ENCODE measurements around the gene HAT1. TPM values are rescaled to one million over a fixed set of nuclear protein-coding genes. Genes with fewer than 3 reads are reported as not detected.
"Not testable (repeated sequence)": the region's sequence is repeated elsewhere in the genome, so short reads cannot be mapped to it uniquely, and the experiment has no call there.

The HAT1 gene
- total RNA-seq, 1 experiment from 2014 or later = 122 TPM

DNA sequence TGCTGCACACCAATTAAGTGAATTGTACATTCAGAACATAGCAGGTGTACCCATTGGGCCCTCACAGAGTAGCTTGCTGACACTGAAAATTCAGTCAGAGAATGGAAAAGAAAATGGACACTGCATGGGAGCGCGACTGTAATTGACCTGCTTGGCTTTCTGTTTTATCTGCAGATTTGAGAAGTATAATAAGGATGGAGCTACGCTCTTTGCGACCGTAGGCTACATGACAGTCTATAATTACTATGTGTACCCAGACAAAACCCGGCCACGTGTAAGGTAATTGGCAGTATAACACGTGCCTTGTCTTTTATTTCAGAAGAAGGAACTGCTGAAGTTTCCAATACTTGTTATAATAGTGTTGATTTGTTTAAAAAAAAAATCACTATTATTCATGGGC lies 44.0 kb downstream of the HAT1 start:
- Histone ChIP-seq H3K4me3 (no peak overlapping the region), H3K36me3 (peaks cover 52% of the 10 kb centered on the region), H3K27ac (no peak overlapping the region), H3K4me1 (replicated peaks) (no peaks in the 10 kb centered on the region), H3K9me3 (replicated peaks) (no peaks in the 10 kb centered on the region), H3K27me3 (replicated peaks) (no peaks in the 10 kb centered on the region)
- no peak for DNase-seq (ENCODE audit: low read depth in 1 of 2, low spot score in 2 of 2)

GRCh38 chr2:171966688-171967087 lies 44.4 kb downstream of the HAT1 start:
- Histone ChIP-seq H3K27ac (no peak overlapping the region), H3K36me3 (peaks cover 55% of the 10 kb centered on the region), H3K9me3 (replicated peaks) (no peaks in the 10 kb centered on the region), H3K4me3 (no peak overlapping the region), H3K4me1 (replicated peaks) (no peaks in the 10 kb centered on the region), H3K27me3 (replicated peaks) (no peaks in the 10 kb centered on the region)
- DNase-seq (ENCODE audit: low read depth in 1 of 2, low spot score in 2 of 2) = no peak

DNA sequence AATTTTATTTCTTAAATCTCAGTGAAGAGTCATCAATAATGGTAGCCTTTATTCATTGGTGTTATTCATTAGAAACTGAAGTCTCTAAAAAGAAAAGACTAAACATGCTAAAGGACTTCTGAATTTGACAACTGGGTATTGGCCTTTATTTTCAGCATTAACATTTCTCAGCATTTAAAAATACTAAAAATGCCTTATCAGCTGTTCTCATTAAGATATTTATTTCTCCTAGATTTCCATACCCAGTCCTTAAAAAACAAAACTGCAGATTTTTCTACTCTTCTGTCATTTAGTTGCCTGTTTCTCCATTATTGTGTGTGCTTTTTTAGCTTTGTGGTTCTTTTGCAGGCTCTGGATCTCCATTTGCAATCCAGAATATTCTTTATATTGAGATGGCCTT lies 46.2 kb downstream of the HAT1 start:
- Histone ChIP-seq H3K4me1 (replicated peaks) (no peaks in the 10 kb centered on the region), H3K27me3 (replicated peaks) (no peaks in the 10 kb centered on the region), H3K4me3 (no peak overlapping the region), H3K27ac (no peak overlapping the region), H3K36me3 (peaks cover 64% of the 10 kb centered on the region), H3K9me3 (replicated peaks) (no peaks in the 10 kb centered on the region)
- no peak for DNase-seq (ENCODE audit: low read depth in 1 of 2, low spot score in 2 of 2)

DNA sequence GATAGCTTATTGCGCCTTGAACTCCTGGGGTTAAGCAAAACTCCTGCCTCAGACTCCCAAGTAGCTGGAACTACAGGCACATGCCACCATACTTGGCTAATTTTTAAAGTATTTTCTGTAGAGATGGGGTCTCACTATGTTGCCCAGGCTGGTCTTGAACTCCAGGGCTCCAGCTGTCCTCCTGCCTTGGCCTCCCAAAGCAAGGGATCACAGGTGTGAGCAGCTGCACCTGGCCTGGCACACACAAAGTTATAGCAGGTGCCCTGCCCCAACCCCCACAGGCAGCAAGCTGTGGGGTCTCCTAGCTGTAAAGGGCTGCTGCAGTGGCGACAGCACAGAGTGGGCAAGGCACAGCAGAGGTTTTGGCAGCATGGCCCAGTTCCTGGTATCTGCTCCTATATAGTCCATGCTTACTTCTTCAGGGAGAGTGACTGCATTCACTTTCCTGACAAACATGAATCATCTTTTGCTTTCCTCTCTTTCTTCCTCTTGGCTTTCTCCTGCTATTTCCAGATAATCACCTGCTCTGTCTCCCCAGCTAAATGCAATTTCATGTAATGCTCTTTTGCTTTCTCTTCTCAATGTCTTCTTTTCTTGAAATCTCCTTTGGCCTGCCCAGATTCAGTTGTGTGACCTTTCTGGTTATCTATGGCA lies 50.2 kb downstream of the HAT1 start:
- DNase-seq (ENCODE audit: low read depth in 1 of 2, low spot score in 2 of 2) = no peak
- H3K4me1 ChIP-seq (replicated peaks) = no peaks in the 10 kb centered on the region
- no peaks in the 10 kb centered on the region for H3K9me3 ChIP-seq (replicated peaks)
- no peak overlapping the region for H3K4me3 ChIP-seq
- H3K27me3 ChIP-seq (replicated peaks) = no peaks in the 10 kb centered on the region
- no peak overlapping the region for H3K27ac ChIP-seq
- H3K36me3 ChIP-seq = peaks cover 60% of the 10 kb centered on the region

DNA sequence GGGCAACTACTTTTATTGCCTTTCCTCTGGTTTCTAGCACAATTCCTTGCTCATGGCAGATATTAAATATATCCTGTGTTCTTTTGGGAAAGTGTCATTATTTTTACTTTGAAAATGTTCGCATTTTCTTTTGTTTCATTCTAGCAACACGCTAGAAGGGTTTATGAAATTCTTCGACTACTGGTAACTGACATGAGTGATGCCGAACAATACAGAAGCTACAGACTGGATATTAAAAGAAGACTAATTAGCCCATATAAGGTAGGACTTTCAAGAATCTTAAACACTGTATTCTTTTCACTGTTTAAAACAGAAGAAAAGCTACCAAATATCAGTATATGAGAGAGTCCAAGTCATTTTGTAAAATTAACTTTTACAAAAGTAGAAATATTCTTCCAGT lies 56.8 kb downstream of the HAT1 start:
- DNase-seq (ENCODE audit: low read depth in 1 of 2, low spot score in 2 of 2) = no peak
- Histone ChIP-seq H3K4me3 (no peak overlapping the region), H3K4me1 (replicated peaks) (no peaks in the 10 kb centered on the region), H3K27ac (no peak overlapping the region), H3K9me3 (replicated peaks) (no peaks in the 10 kb centered on the region), H3K36me3 (peaks cover 68% of the 10 kb centered on the region), H3K27me3 (replicated peaks) (no peaks in the 10 kb centered on the region)

DNA sequence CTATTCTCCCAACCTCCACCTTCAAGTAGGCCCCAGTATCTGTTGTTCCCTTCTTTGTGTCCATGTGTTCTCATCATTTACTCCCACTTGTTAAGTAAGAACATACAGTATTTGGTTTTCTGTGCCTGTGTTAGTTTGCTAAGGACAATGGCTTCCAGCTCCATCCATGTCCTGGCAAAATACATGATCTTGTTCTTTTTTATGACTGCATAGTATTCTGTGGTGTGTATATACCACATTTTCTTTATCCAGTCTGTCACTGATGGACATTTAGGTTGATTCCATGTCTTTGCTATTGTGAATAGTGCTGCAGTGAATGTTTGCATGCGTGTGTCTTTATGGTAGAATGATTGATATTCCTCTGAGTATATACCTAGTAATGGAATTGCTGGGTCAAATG lies 61.7 kb downstream of the HAT1 start:
- H3K4me1 ChIP-seq (replicated peaks); H3K27me3 ChIP-seq (replicated peaks); H3K4me3 ChIP-seq; DNase-seq (ENCODE audit: low read depth in 1 of 2, low spot score in 2 of 2); H3K27ac ChIP-seq; H3K9me3 ChIP-seq (replicated peaks): not testable (repeated sequence)
- peaks cover 39% of the 10 kb centered on the region for H3K36me3 ChIP-seq

DNA sequence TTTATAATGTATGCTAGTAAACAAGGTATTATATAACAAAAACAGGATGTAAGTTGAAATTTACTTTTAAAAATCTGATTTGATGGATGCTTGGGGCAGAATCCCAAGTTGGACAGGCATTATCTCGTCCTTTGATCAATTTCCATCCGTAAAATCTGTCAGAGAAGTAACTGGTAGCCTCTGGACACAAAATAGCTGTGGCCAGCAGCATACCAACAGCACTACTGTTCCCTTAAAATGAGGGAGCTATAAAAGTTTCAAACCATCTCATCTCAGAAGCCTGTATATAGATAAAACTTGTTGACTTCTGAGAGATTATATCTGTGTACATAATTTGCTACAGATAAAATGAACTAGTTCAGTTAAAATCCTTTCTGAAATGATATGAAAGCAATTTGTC lies 62.8 kb downstream of the HAT1 start:
- Histone ChIP-seq H3K27me3 (replicated peaks) (no peaks in the 10 kb centered on the region), H3K27ac (no peak overlapping the region), H3K9me3 (replicated peaks) (no peaks in the 10 kb centered on the region), H3K4me3 (no peak overlapping the region), H3K4me1 (replicated peaks) (no peaks in the 10 kb centered on the region), H3K36me3 (peaks cover 27% of the 10 kb centered on the region)
- no peak for DNase-seq (ENCODE audit: low read depth in 1 of 2, low spot score in 2 of 2)

DNA sequence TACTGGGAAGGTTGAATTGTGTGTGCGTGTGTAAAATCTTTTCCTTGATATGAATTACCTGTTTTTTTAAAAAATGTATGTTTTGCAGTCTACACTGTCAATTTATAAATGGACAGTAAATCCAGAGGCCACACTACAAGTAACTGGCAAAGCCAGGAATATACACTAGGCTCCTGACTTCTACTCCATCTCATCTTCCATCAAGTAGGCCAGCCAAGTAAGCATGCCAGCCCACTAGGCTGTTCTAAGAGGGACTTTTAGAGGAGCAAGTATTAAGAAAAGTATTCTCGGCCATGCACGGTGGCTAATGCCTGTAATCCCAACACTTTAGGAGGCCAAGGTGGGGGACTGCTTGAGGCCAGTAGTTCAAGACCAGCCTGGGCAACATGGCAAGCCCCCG lies 64.5 kb downstream of the HAT1 start:
- Histone ChIP-seq H3K36me3 (peaks cover 15% of the 10 kb centered on the region), H3K4me3 (no peak overlapping the region), H3K9me3 (replicated peaks) (no peaks in the 10 kb centered on the region), H3K27me3 (replicated peaks) (no peaks in the 10 kb centered on the region), H3K4me1 (replicated peaks) (no peaks in the 10 kb centered on the region), H3K27ac (no peak overlapping the region)
- DNase-seq (ENCODE audit: low read depth in 1 of 2, low spot score in 2 of 2) = no peak

DNA sequence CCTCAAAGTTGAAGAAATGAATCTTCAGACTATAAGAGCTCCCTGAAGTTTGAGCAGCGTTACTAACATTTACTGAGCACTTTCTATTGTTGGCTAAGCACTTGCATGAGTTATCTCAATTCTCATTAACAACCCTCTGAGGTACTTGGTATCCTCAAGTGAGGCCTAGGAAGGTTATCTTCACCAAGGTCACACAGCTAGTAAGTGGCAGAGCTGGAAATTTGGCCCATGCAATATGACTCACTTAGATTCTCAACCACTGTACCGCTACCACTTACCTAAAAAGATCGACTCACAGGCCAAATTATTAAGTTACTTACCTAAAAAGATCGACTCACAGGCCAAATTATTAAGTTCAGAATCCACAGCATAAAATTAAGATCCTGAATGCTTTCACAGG lies 68.8 kb downstream of the HAT1 start:
- no peak overlapping the region for H3K4me3 ChIP-seq
- peaks cover 9% of the 10 kb centered on the region for H3K4me1 ChIP-seq (replicated peaks)
- no peak for DNase-seq (ENCODE audit: low read depth in 1 of 2, low spot score in 2 of 2)
- no peak overlapping the region for H3K27ac ChIP-seq
- H3K27me3 ChIP-seq (replicated peaks) = no peaks in the 10 kb centered on the region
- no peaks in the 10 kb centered on the region for H3K36me3 ChIP-seq
- no peaks in the 10 kb centered on the region for H3K9me3 ChIP-seq (replicated peaks)

DNA sequence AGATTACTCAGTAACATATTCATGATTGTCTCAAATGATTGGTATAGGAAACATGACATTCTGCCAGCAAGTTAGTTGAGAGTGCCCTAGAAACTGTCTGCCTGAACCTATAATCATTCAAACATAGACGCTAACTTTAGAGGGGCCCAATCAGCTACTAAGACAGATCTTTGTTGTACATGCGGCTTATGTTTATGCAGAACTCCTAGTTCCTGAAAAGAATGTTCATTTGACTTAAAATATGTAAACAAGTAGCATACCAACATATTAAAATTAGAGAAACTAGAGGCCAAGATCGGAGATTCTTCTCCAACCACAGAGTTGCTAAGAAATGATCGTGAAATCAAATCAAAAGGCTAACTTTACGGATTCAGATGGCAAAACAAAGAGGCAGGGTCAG lies 73.3 kb downstream of the HAT1 start:
- no peaks in the 10 kb centered on the region for H3K9me3 ChIP-seq (replicated peaks)
- H3K27me3 ChIP-seq (replicated peaks) = no peaks in the 10 kb centered on the region
- peaks cover 4% of the 10 kb centered on the region for H3K36me3 ChIP-seq
- H3K4me1 ChIP-seq (replicated peaks) = peaks cover 19% of the 10 kb centered on the region
- peak overlapping the region; percentile 31; the same call in 1 of the 2 replicates for H3K27ac ChIP-seq
- no peak overlapping the region for H3K4me3 ChIP-seq
- DNase-seq (ENCODE audit: low read depth in 1 of 2, low spot score in 2 of 2) = peak in 1 of 2 experiments; percentile 42

GRCh38 chr2:171996021-171996420 lies 73.8 kb downstream of the HAT1 start:
- Histone ChIP-seq H3K9me3 (replicated peaks) (no peaks in the 10 kb centered on the region), H3K27me3 (replicated peaks) (no peaks in the 10 kb centered on the region), H3K27ac (peak overlapping the region; percentile 31; the same call in 1 of the 2 replicates), H3K36me3 (peaks cover 4% of the 10 kb centered on the region), H3K4me3 (no peak overlapping the region), H3K4me1 (replicated peaks) (peaks cover 19% of the 10 kb centered on the region)
- no peak for DNase-seq (ENCODE audit: low read depth in 1 of 2, low spot score in 2 of 2)

GRCh38 chr2:171997031-171997430 lies 74.8 kb downstream of the HAT1 start:
- peaks cover 19% of the 10 kb centered on the region for H3K4me1 ChIP-seq (replicated peaks)
- not testable (repeated sequence) for H3K4me3 ChIP-seq

DNA sequence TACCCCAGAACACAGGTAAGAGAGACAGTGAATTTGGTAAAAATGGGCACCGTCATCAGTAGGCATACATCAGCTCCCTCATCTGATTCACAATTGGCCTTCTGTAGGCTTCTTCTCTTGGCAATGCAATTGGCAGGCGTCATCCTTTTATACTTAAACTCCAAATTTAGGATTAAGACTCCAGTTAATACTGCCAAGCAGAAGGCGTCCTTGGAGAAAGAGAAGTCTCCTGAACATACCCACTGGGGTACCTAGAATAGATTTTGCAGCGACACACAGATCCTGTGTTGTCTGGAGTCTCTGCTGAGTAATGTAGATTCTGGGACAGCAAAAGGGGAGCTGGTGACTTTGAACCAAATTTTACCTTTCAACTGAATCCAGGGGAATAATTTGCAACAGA lies 76.9 kb downstream of the HAT1 start:
- Histone ChIP-seq H3K27ac (no peak overlapping the region), H3K9me3 (replicated peaks) (no peaks in the 10 kb centered on the region), H3K36me3 (peaks cover 4% of the 10 kb centered on the region), H3K27me3 (replicated peaks) (no peaks in the 10 kb centered on the region), H3K4me3 (peak overlapping the region; percentile 83), H3K4me1 (replicated peaks) (peaks cover 19% of the 10 kb centered on the region)
- no peak for DNase-seq (ENCODE audit: low read depth in 1 of 2, low spot score in 2 of 2)

More at GRCh38 chr2:171997031-171997430, 74.8 kb downstream of the HAT1 start:
- not testable (repeated sequence) for DNase-seq (ENCODE audit: low read depth in 1 of 2, low spot score in 2 of 2); H3K27me3 ChIP-seq (replicated peaks); H3K27ac ChIP-seq; H3K36me3 ChIP-seq; H3K9me3 ChIP-seq (replicated peaks)

DNA sequence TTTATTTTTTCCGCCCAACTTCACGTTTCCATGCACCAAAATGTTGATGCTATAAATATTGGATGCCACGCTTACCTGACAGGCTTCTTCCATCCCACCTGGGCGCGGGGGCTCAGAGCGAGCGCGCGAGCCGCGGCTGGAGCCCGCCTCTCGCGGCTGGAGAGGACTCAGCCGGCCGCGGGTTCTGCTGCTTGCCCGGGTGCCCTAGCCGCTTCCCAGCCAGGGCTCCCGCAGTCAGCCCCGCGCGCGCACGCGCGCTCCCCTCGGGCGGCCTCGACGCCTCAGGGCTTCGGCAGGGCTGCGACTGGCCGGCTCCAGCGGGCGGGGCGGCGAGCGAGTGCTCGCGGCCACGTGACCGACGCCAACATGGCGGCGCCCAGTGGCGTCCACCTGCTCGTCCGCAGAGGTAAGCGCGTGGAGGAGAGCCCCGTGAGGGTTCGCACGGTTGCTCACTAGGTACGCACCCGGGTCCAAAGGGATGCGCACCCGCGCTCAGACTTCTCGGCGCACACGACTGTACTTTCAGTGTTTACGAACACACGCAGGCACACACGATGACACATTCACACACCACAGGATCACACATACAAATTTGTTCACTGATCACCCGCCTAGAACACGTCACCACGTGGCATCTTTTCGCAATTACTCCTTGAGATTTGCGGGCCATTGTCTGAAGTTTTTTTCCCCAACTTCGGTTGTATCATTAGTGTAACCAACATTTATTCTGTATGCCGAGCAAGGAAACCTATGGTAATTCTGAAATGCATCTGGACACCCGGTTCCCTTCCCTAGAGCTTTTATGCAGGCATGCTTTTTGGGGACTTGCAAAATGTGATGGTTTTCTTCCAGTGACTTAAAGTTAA lies 77.6 kb downstream of the HAT1 start, which contains the start of gene METAP1D:
Gene METAP1D, plus strand, starts transcription at position 350 of the 866 bp plus-strand sequence. Its CDS starts 17 bp downstream, at position 367.
- Histone ChIP-seq H3K27ac (peak within 1 kb of the TSS; percentile 34), H3K27me3 (replicated peaks) (no peaks in the 10 kb centered on the region), H3K9me3 (replicated peaks) (no peaks in the 10 kb centered on the region), H3K4me3 (peak within 1 kb of the TSS; percentile 83), H3K36me3 (peaks cover 4% of the 10 kb centered on the region), H3K4me1 (replicated peaks) (peaks cover 19% of the 10 kb centered on the region)
- DNase-seq (ENCODE audit: low read depth in 1 of 2, low spot score in 2 of 2) = peak; percentile 87 to 91

Data from SJSA1 (cell line).